Epithelial cell of proximal tubule (primary cell): Measurements from ENCODE around the gene APELA. TPM values are rescaled to one million over a fixed set of nuclear protein-coding genes. Genes with fewer than 3 reads are reported as not detected.
"Not testable (repeated sequence)": the region's sequence is repeated elsewhere in the genome, so short reads cannot be mapped to it uniquely, and the experiment has no call there.

ENCODE experiments used
- DNase-seq: peaks from one replicate; pipeline ENCODE4 v3.0.0-alpha.2; 2011; ENCODE audit warnings: low read depth
- H3K4me3 ChIP-seq: 2 replicates; pipeline ENCODE4 v1.5.1; 2011; ENCODE audit warnings: low read depth, mild to moderate bottlenecking, low read length
- total RNA-seq: library from RNA; depleted of rRNA; stranded (reverse); fragments of >200 nt; gene quantifications from 2 replicates; pipeline ENCODE4 v1.2.3, GENCODE V29; 2015
- TF ChIP-seq, protein P1 (sequence below): conservative IDR thresholded peaks from 2 replicates; pipeline ENCODE4 v1.5.1; 2012; ENCODE audit warnings: low read depth, mild to moderate bottlenecking, low read length

The APELA gene
- total RNA-seq, 1 donor from 2014 or later, result not detected

DNA sequence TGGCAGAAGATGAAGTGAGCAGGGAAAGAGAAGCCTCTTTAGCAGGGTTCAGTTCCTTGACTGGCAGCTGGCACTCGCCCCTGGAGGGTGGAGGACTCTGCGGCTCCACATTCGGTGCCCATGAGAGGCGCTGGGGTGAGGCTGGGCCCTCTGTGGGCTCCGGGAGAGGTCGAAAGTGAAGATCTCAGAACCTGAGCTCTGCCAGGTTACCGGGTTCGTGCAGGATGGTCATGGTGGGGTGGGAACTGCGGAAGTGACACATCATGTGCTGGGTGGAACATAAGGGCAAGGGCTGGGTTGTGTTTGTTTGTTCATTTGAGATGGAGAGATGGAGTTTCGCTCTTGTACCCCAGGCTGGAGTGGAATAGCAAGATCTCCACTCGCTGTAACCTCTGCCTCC, 56.3 kb downstream of the APELA start:
- no peak for DNase-seq
- TF ChIP-seq, protein P1, sequence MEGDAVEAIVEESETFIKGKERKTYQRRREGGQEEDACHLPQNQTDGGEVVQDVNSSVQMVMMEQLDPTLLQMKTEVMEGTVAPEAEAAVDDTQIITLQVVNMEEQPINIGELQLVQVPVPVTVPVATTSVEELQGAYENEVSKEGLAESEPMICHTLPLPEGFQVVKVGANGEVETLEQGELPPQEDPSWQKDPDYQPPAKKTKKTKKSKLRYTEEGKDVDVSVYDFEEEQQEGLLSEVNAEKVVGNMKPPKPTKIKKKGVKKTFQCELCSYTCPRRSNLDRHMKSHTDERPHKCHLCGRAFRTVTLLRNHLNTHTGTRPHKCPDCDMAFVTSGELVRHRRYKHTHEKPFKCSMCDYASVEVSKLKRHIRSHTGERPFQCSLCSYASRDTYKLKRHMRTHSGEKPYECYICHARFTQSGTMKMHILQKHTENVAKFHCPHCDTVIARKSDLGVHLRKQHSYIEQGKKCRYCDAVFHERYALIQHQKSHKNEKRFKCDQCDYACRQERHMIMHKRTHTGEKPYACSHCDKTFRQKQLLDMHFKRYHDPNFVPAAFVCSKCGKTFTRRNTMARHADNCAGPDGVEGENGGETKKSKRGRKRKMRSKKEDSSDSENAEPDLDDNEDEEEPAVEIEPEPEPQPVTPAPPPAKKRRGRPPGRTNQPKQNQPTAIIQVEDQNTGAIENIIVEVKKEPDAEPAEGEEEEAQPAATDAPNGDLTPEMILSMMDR, result no peak
- H3K4me3 ChIP-seq, result no peak overlapping the region

DNA sequence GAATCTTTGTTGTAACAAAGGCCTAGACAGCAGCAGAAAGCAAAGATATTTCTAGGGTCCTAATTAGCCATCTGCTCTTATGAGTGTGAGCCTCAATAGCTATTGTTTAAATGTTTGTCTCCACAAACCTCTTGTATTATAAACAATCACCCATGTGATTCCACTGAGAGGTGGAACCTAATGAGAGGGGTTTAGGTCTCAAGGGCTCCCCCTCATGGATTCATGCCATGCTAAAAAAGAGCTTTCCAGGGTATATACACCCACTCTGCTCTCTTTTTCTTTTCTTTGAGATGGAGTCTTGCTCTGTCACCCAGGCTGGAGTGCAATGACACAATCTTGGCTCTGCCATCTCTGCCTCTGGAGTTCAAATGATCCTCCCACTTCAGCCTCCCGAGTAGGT, 58.4 kb downstream of the APELA start:
- H3K4me3 ChIP-seq, result no peak overlapping the region
- DNase-seq, result no peak
- TF ChIP-seq, protein P1, result peak; percentile 51

DNA sequence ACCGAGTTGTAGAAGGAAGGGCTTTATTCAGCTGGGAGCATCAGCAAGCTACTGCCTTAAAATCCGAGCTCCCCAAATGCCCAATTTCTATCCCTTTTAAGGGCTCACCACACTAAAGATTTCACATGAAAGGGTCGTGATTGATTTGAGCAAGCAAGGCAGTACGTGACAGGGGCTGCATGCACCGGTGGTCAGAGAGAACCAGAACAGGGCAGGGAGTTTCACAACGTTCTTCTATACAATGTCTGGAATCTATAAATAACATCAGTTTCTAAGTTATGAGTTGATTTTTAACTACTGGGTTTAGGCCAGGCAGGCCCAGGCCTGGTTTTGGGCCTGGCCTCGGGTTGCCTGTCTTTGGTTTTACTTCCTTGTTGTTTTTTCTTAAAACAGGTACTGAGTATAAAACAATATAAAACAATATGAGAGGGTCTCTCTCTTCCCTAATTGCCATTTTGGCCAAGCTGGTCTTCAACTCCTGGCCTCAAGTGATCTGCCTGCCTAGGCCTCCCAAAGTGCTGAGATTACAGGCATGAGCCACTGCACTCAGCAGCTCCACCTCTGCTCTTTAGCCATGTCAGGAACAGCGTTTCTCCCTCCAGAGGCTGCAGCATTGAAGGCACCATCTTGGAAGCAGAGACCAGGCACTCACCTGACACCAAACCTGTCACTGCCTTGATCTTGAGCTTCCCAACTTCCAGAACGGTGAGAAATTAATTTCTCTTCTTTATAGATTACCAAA, 59.1 kb downstream of the APELA start:
- not testable (repeated sequence) for H3K4me3 ChIP-seq, DNase-seq

DNA sequence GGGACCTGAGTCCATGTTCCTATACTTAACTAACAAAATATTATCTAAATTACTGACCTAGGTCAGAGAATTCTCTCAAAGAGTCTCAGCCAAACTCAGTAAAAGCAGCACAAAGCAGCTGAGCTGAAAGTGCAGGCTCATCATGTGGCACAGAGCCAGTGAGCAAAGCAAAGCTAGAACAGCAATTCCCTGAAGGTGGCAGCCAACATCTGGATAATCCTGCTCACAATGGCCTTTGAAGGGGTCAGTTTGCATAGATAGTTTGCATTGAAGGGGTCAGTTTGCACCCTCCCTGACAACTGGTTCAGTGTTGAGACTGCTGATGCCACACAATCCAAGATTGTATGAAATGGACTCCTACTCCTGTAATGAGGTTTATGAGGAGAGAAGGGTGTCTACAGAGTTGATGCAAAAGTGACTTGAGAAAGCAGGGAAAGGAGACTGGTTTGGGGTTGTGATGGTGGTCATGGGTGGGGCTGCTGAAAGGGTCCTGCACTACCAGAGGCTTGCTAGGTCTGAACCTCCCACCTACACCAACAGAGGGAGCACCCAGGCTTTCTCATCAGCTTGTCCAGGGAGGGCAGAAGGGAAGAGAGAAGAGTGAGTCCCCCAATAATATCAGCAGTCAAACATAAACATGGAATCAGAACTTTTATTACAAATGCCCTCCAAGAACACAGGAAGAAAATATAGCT, 60.7 kb downstream of the APELA start:
- no peak for DNase-seq
- no peak overlapping the region for H3K4me3 ChIP-seq
- TF ChIP-seq, protein P1, result peak; percentile 27

DNA sequence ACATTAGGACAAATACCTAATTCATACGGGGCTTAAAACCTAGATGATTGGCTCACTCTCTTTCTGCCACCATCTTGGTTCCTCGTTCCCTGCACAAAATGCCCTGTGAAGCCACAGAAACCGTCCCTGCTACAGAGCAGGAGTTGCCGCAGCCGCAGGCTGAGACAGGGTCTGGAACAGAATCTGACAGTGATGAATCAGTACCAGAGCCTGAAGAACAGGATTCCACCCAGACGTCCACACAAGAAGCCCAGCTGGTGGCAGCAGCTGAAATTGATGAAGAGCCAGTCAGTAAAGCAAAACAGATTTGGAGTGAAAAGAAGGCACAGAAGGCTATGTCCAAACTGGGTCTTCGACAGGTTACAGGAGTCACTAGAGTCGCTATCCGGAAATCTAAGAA, 66.2 kb downstream of the APELA start:
- no peak overlapping the region for H3K4me3 ChIP-seq
- no peak for DNase-seq
- TF ChIP-seq, protein P1, result no peak

DNA sequence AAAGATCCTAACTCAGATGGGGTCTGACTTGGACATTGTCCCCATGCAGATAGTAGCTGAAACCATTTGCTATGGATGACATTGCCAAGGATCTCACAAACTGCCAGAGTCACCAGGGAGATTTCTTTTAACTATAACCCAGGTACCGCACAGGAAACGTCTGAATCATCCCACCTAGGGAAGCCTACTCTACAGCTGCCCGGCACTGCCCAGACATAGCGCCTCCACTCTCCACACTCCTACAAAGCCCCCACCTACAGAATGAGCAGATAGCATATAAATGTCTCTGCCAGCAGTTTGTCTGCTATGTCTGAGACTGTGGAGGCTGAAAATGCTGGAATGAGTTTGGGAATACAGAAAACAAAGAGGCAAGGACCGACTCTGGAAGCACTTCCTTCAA, 68.2 kb downstream of the APELA start:
- no peak for DNase-seq
- TF ChIP-seq, protein P1, result no peak
- no peak overlapping the region for H3K4me3 ChIP-seq

DNA sequence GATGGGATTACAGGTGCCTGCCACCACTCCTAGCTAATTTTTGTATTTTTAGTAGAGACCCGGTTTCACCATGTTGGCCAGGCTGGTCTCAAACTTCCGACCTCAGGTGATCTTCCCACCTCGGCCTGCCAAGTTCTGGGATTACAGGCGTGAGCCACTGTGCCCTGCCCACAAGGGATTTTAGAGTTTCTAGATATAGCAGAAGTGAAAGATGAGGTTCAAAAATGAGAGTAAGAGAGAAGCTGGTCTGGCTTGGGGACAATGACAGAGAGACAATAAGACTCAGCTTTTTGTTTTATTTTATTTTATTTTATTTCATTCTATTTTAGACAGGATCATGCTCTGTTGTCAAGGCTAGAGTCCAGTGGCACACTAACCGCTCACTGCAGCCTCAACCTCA, 69.8 kb downstream of the APELA start:
- DNase-seq, result no peak
- no peak overlapping the region for H3K4me3 ChIP-seq
- TF ChIP-seq, protein P1, result no peak

Other genes with a start within 250 kb of the APELA start
- not detected in 2 replicates for gene SMIM31, start 123.0 kb upstream of the APELA start, total RNA-seq
- 0.94 TPM in 1 of 2 replicates, not detected in the other for gene TRIM61, start 100.5 kb downstream of the APELA start, total RNA-seq
- not detected in 2 replicates for gene TRIM60, start 154.8 kb downstream of the APELA start, total RNA-seq
- gene TRIM75, start 176.7 kb downstream of the APELA start, total RNA-seq, result not detected in 2 replicates
- gene TMEM192, start 235.7 kb downstream of the APELA start, total RNA-seq, result 9.0 and 14.5 TPM in 2 replicates